ENCODE results near the gene ASPA.

The ASPA gene

DNA sequence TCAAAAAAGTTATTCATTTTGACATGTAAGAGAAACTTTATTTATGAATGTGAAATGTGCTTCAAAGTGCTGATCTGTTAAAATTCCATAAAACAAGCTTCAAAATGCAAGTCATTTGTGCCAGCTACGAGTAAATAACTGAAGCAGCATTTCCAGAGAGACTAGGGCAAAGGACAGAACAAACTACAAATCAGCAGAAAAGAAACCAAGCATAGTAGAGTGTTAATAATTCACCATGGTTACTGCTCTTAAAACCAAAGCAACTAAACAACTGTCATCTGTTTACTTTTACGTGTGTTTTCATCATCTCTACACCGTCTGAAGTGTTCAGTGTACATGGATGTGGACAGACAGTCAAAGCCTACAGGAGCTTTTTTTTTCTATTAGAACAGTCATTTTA lies 1.6 kb upstream of the ASPA start:
- Histone ChIP-seq H3K36me3 (ENCODE audit: control insufficient read depth in 2 of 2, insufficient read depth in 2 of 2, low read length in 2 of 2) (no peaks in the 10 kb centered on the region), H3K9me3 (ENCODE audit: control insufficient read depth in 2 of 2, low read length in 2 of 2) (no peaks in the 10 kb centered on the region), H3K9ac (ENCODE audit: low read length in 2 of 2) (no peak overlapping the region), H3K4me1 (ENCODE audit: control insufficient read depth, insufficient read depth, low read length) (no peaks in the 10 kb centered on the region), H3K4me3 (ENCODE audit: low read length in 2 of 2) (no peak overlapping the region), H3K27ac (ENCODE audit: low read length) (no peak overlapping the region), H3K27me3 (ENCODE audit: control insufficient read depth in 1 of 2, insufficient read depth in 2 of 2, low read length in 2 of 2) (no peaks in the 10 kb centered on the region)

DNA sequence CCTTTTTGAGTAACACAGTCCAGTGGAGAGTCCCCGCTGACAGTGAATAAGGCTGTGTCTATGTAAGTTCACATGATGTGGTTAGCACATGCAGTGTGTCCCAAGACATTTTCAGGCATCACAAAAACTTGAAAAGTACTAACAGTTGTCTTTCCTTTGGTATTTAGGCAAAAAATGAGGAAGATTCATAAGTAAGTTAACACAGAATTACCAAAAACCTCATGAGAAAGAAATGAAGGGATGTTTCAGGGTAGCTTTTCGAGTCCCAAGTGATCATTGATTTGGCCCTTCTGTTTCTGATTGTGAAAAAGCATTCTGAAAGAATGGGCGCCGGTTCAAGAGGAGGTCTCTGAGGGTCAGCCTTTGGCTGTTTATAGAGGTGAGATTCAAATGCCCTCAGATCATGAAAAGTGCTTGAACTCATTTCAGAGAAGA lies 529 bp upstream of the ASPA start:
- Histone ChIP-seq H3K9ac (ENCODE audit: low read length in 2 of 2) (no peak overlapping the region), H3K36me3 (ENCODE audit: control insufficient read depth in 2 of 2, insufficient read depth in 2 of 2, low read length in 2 of 2) (no peaks in the 10 kb centered on the region), H3K9me3 (ENCODE audit: control insufficient read depth in 2 of 2, low read length in 2 of 2) (no peaks in the 10 kb centered on the region), H3K4me1 (ENCODE audit: control insufficient read depth, insufficient read depth, low read length) (no peaks in the 10 kb centered on the region), H3K27me3 (ENCODE audit: control insufficient read depth in 1 of 2, insufficient read depth in 2 of 2, low read length in 2 of 2) (no peaks in the 10 kb centered on the region), H3K27ac (ENCODE audit: low read length) (no peak overlapping the region), H3K4me3 (ENCODE audit: low read length in 2 of 2) (peak overlapping the region in 1 of 2 donors; percentile 61)

DNA sequence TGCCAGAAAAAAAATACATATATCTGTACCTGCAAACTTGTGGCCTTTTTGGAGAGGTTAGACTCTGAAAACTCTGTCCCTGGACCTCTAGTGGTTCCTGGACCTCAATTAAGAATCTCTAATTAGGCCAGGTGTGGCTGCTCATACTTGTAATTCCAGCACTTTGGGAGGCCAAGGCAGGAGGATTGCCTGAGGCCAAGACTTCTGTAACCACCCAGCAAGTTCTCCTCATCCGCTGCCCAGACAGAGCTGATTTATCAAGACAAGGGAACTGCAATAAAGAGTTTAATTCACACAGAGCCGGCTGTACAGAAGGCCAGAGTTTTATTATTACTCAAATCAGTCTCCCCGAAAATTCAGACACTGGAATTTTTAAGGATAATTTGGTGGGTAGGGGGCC lies 4.2 kb downstream of the ASPA start:
- no peaks in the 10 kb centered on the region for H3K4me1 ChIP-seq (ENCODE audit: control insufficient read depth, insufficient read depth, low read length)
- no peak overlapping the region for H3K4me3 ChIP-seq (ENCODE audit: low read length in 2 of 2)
- H3K9ac ChIP-seq (ENCODE audit: low read length in 2 of 2): no peak overlapping the region
- no peaks in the 10 kb centered on the region for H3K36me3 ChIP-seq (ENCODE audit: control insufficient read depth in 2 of 2, insufficient read depth in 2 of 2, low read length in 2 of 2)
- H3K27ac ChIP-seq (ENCODE audit: low read length): no peak overlapping the region
- no peaks in the 10 kb centered on the region for H3K9me3 ChIP-seq (ENCODE audit: control insufficient read depth in 2 of 2, low read length in 2 of 2)
- H3K27me3 ChIP-seq (ENCODE audit: control insufficient read depth in 1 of 2, insufficient read depth in 2 of 2, low read length in 2 of 2): peaks cover 0 to 3% of the 10 kb centered on the region in 2 donors

DNA sequence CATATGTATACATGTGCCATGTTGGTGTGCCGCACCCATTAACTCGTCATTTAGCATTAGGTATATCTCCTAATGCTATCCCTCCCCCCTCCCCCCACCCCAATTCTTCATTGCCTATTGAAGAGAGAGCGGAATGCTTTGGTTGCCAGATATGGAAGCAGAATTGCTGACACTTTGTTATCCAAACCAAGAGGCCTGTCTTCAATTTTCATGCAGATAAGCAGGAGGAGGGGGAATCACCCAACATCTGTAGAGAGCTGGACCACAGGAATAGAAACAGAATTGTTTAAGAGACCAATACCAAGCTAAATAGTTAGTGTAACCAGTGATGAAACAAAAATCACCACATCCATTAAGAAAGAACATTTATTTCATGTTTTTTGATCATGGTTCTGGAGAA lies 7.1 kb downstream of the ASPA start:
- H3K36me3 ChIP-seq (ENCODE audit: control insufficient read depth in 2 of 2, insufficient read depth in 2 of 2, low read length in 2 of 2): no peaks in the 10 kb centered on the region
- no peak overlapping the region for H3K9ac ChIP-seq (ENCODE audit: low read length in 2 of 2)
- no peaks in the 10 kb centered on the region for H3K9me3 ChIP-seq (ENCODE audit: control insufficient read depth in 2 of 2, low read length in 2 of 2)
- no peak overlapping the region for H3K27ac ChIP-seq (ENCODE audit: low read length)
- H3K4me1 ChIP-seq (ENCODE audit: control insufficient read depth, insufficient read depth, low read length): no peaks in the 10 kb centered on the region
- no peak overlapping the region for H3K4me3 ChIP-seq (ENCODE audit: low read length in 2 of 2)
- peaks cover 2 to 3% of the 10 kb centered on the region in 2 donors for H3K27me3 ChIP-seq (ENCODE audit: control insufficient read depth in 1 of 2, insufficient read depth in 2 of 2, low read length in 2 of 2)

DNA sequence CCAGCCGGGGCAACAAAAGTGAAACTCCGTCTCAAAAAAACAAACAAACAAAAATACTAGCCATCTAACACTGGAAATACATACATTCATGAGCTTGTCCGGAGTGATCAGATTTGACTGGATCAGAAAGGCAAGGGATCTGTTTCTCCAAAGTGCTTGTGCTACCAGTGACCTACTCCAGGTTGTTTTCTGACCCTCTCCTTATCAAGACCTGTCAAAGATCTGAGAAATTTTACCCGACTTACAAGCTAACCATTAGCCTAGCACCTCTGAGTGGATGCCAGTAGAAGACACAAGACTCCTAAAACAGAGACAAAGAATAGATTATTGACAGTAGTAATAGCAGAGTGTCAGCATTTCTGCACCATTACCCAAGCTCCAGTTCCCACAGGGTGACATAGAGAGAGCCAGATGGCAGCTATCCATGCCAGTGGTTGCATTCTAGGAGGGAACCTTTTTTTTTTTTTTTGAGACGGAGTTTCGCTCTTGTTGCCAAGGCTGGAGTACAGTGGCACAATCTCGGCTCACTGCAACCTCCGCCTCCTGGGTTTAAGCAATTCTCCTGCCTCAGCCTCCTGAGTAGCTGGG lies 9.8 kb downstream of the ASPA start:
- Histone ChIP-seq H3K4me1 (ENCODE audit: control insufficient read depth, insufficient read depth, low read length) (no peaks in the 10 kb centered on the region), H3K9ac (ENCODE audit: low read length in 2 of 2) (no peak overlapping the region), H3K27me3 (ENCODE audit: control insufficient read depth in 1 of 2, insufficient read depth in 2 of 2, low read length in 2 of 2) (peaks cover 2 to 3% of the 10 kb centered on the region in 2 donors), H3K9me3 (ENCODE audit: control insufficient read depth in 2 of 2, low read length in 2 of 2) (no peaks in the 10 kb centered on the region), H3K36me3 (ENCODE audit: control insufficient read depth in 2 of 2, insufficient read depth in 2 of 2, low read length in 2 of 2) (no peaks in the 10 kb centered on the region), H3K27ac (ENCODE audit: low read length) (no peak overlapping the region), H3K4me3 (ENCODE audit: low read length in 2 of 2) (no peak overlapping the region)

DNA sequence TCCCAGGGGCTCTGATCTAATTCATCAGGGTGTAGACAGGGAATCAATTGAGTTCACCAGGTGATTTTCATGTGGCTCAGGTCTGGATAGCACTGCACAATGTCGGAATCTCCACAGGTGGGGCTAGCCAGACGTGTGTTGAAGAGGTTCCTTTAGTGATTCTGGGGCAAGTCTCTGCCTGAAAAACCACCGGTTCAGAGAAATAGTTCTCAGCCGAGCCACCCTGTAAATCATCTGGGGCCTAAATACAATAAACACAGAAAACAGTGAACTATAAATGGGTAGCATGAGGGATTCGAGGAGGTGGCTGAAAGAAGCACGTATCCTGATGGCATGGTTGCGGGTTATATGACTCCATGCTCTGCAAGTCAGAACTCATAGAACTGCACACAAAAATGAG lies 21.3 kb downstream of the ASPA start:
- peaks cover 4 to 5% of the 10 kb centered on the region in 2 donors for H3K9me3 ChIP-seq (ENCODE audit: control insufficient read depth in 2 of 2, low read length in 2 of 2)

DNA sequence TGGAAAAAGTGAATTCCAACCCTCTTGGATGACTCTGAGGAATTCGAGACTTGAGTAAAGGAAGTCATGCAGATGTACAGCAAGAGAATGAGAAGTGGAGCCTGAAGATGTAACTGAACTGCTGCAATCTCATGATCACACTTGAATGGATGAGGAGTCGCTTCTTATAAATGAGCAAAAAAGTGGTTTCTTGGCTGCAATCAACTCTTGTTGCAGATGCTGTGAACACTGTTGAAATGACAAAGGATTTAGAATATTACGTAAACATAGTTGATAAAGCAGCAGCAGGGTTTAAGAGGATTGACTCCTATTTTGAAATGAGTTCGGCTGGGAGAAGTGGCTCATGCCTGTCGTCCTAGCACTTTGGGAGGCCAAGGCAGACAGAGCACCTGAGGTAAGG lies 25.5 kb downstream of the ASPA start:
- Histone ChIP-seq H3K9ac (ENCODE audit: low read length in 2 of 2) (no peak overlapping the region), H3K36me3 (ENCODE audit: control insufficient read depth in 2 of 2, insufficient read depth in 2 of 2, low read length in 2 of 2) (no peaks in the 10 kb centered on the region), H3K4me3 (ENCODE audit: low read length in 2 of 2) (no peak overlapping the region), H3K27ac (ENCODE audit: low read length) (no peak overlapping the region), H3K27me3 (ENCODE audit: control insufficient read depth in 1 of 2, insufficient read depth in 2 of 2, low read length in 2 of 2) (no peaks in the 10 kb centered on the region), H3K9me3 (ENCODE audit: control insufficient read depth in 2 of 2, low read length in 2 of 2) (peaks cover 0 to 5% of the 10 kb centered on the region in 2 donors), H3K4me1 (ENCODE audit: control insufficient read depth, insufficient read depth, low read length) (no peaks in the 10 kb centered on the region)

More for the DNA sequence above, 21.3 kb downstream of the ASPA start:
- no peaks in the 10 kb centered on the region for H3K36me3 ChIP-seq (ENCODE audit: control insufficient read depth in 2 of 2, insufficient read depth in 2 of 2, low read length in 2 of 2)
- H3K27me3 ChIP-seq (ENCODE audit: control insufficient read depth in 1 of 2, insufficient read depth in 2 of 2, low read length in 2 of 2): no peaks in the 10 kb centered on the region
- no peak overlapping the region for H3K9ac ChIP-seq (ENCODE audit: low read length in 2 of 2)
- no peak overlapping the region for H3K27ac ChIP-seq (ENCODE audit: low read length)
- no peaks in the 10 kb centered on the region for H3K4me1 ChIP-seq (ENCODE audit: control insufficient read depth, insufficient read depth, low read length)
- H3K4me3 ChIP-seq (ENCODE audit: low read length in 2 of 2): no peak overlapping the region

DNA sequence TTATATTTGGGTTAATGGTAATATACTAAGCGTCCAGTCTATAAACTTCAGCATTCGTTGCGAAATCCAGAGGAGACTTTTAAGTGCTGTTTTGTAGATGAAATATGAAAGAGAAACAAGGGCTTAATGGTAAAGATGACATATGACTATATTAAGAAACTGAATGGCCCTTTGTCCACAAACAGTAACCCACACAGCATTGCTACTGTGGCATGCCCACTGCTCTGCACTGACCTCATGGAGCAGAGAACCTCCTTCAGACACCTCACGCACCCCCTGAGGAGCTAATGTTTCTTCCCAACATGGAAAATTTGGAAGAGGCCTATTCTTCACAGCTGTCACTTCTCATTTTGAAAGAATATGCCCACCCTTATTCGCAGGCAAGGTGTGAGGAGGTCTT lies 26.7 kb downstream of the ASPA start:
- no peak overlapping the region for H3K4me3 ChIP-seq (ENCODE audit: low read length in 2 of 2)
- H3K27ac ChIP-seq (ENCODE audit: low read length): no peak overlapping the region
- no peak overlapping the region for H3K9ac ChIP-seq (ENCODE audit: low read length in 2 of 2)

DNA sequence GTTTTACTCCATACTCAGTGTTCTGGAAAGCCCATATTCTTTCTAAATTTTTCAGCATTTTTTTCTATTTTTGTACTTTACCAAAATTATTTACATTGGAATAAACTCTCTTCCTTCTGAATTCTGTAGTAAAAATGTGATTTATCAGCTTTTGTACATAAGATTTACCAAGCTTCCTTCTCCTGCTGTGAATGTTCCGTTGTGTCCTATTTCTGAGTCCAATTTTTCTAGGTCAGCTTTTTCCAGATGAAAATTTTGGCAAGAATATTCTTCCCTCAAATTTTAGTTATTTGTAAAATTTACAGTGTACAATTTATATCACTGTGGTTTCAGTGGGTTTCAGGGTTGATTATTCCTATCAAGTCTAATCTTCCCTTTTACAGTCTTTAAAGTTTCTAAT lies 27.5 kb downstream of the ASPA start:
- H3K4me3 ChIP-seq (ENCODE audit: low read length in 2 of 2): no peak overlapping the region
- no peak overlapping the region for H3K27ac ChIP-seq (ENCODE audit: low read length)

More for the DNA sequence above, 26.7 kb downstream of the ASPA start:
- Histone ChIP-seq H3K27me3 (ENCODE audit: control insufficient read depth in 1 of 2, insufficient read depth in 2 of 2, low read length in 2 of 2) (no peaks in the 10 kb centered on the region), H3K36me3 (ENCODE audit: control insufficient read depth in 2 of 2, insufficient read depth in 2 of 2, low read length in 2 of 2) (no peaks in the 10 kb centered on the region), H3K9me3 (ENCODE audit: control insufficient read depth in 2 of 2, low read length in 2 of 2) (peaks cover 0 to 5% of the 10 kb centered on the region in 2 donors), H3K4me1 (ENCODE audit: control insufficient read depth, insufficient read depth, low read length) (no peaks in the 10 kb centered on the region)

DNA sequence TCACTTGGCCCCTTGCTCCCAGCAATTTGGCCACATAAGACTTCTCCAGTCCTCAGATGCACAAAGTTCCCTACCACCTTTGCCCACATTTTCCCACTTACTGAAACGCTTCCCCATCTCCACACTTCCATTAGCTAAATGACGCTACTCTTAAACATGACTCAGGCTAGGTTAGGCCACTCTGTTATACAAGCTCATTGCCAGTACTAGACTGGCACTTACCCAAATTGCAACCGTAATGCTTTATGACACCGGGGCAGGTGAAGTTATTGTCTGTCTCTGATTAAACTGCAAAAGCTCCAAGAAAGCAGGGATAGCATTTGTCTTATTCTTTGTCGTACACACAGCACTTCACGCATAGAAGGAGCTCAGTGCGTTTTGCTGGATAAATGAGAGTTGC lies 29.2 kb downstream of the ASPA start:
- H3K9ac ChIP-seq (ENCODE audit: low read length in 2 of 2): no peak overlapping the region
- H3K4me1 ChIP-seq (ENCODE audit: control insufficient read depth, insufficient read depth, low read length): no peaks in the 10 kb centered on the region
- no peak overlapping the region for H3K27ac ChIP-seq (ENCODE audit: low read length)
- no peaks in the 10 kb centered on the region for H3K36me3 ChIP-seq (ENCODE audit: control insufficient read depth in 2 of 2, insufficient read depth in 2 of 2, low read length in 2 of 2)
- peaks cover 0 to 5% of the 10 kb centered on the region in 2 donors for H3K9me3 ChIP-seq (ENCODE audit: control insufficient read depth in 2 of 2, low read length in 2 of 2)
- H3K27me3 ChIP-seq (ENCODE audit: control insufficient read depth in 1 of 2, insufficient read depth in 2 of 2, low read length in 2 of 2): no peaks in the 10 kb centered on the region
- no peak overlapping the region for H3K4me3 ChIP-seq (ENCODE audit: low read length in 2 of 2)

More for the DNA sequence above, 27.5 kb downstream of the ASPA start:
- Histone ChIP-seq H3K4me1 (ENCODE audit: control insufficient read depth, insufficient read depth, low read length) (no peaks in the 10 kb centered on the region), H3K36me3 (ENCODE audit: control insufficient read depth in 2 of 2, insufficient read depth in 2 of 2, low read length in 2 of 2) (no peaks in the 10 kb centered on the region), H3K9me3 (ENCODE audit: control insufficient read depth in 2 of 2, low read length in 2 of 2) (peaks cover 0 to 5% of the 10 kb centered on the region in 2 donors), H3K27me3 (ENCODE audit: control insufficient read depth in 1 of 2, insufficient read depth in 2 of 2, low read length in 2 of 2) (no peaks in the 10 kb centered on the region), H3K9ac (ENCODE audit: low read length in 2 of 2) (no peak overlapping the region)

DNA sequence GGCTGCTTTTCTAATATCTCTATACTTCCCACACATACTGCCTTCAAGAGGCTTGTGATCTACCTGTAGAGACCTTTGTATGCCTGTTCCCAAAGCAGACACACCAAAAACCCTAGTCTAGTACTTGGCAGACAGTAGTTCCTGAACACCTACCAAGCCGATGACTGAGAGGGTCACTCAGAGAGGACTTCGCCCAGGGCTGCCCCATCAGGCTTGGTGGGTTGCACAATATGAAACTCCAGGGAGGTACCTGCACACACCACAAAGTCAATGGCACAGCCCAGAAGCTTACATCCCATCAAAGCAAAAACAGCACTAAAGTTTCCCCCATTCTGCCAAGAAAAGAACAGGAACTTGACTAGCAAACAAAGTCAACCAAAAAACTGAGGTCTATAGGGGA lies 30.3 kb downstream of the ASPA start:
- Histone ChIP-seq H3K9me3 (ENCODE audit: control insufficient read depth in 2 of 2, low read length in 2 of 2) (peaks cover 0 to under 1% of the 10 kb centered on the region in 2 donors), H3K27ac (ENCODE audit: low read length) (no peak overlapping the region), H3K36me3 (ENCODE audit: control insufficient read depth in 2 of 2, insufficient read depth in 2 of 2, low read length in 2 of 2) (no peaks in the 10 kb centered on the region), H3K9ac (ENCODE audit: low read length in 2 of 2) (no peak overlapping the region), H3K27me3 (ENCODE audit: control insufficient read depth in 1 of 2, insufficient read depth in 2 of 2, low read length in 2 of 2) (no peaks in the 10 kb centered on the region), H3K4me1 (ENCODE audit: control insufficient read depth, insufficient read depth, low read length) (no peaks in the 10 kb centered on the region), H3K4me3 (ENCODE audit: low read length in 2 of 2) (no peak overlapping the region)

All from stomach smooth muscle (tissue), 2 donors.